NCI-H2196 treated with DMSO at 0.1 percent for 48 hours (cell line): Measurements from ENCODE around the gene GTF2IRD1.
"Not testable (repeated sequence)": the region's sequence is repeated elsewhere in the genome, so short reads cannot be mapped to it uniquely, and the experiment has no call there.

Experiments used
- DNase-seq: peaks from one replicate; lab custom pipeline; 2025; ENCODE audit not compliant: unreplicated experiment; lab: John Stamatoyannopoulos, UW

The GTF2IRD1 gene

GRCh38 chr7:74430961-74431466 is 22.7 kb upstream of the GTF2IRD1 start:
- no peak for DNase-seq

- not testable (repeated sequence) for DNase-seq
These were observed 16.5 kb upstream of the GTF2IRD1 start for GRCh38 chr7:74437291-74437571.

GRCh38 chr7:74438327-74438726 is 15.4 kb upstream of the GTF2IRD1 start:
- no peak for DNase-seq

DNA sequence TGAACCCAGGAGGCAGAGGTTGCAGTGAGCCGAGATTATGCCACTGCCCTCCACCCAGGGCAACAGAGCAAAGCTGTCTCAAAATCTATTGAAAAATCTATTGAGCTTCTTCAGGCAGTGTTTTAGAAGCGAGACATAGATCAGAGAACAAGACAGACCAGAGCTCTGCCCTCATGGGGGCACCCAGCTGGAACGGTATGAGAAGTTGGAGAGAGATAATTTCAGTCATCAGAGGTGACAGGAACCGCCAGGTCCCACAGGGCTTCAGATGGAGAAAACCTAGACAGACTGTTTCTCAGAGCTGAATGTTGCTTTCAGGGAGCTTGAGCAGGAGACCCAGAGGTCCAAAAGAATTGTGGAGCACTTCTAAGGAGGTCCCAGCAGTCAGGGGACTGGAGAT is 14.2 kb upstream of the GTF2IRD1 start:
- DNase-seq = no peak

DNA sequence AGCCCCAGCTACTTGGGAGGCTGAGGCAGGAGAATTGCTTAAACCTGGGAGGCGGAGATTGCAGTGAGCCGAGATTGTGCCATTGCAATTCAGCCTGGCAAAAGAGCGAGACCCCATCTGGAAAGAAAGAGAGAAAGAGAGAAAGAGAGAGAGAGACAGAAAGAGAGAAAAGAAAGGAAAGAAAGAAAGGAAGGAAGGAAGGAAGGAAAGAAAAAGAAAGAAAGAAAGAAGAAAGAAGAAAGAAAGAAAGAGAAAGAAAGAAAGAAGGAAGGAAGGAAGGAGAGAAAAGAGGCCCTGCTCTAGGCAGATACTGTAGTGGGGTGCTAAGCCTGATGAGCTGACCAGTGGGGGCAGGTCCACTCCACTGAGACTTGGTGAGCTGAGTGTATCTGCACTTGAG is 13.6 kb upstream of the GTF2IRD1 start:
- DNase-seq = not testable (repeated sequence)

GRCh38 chr7:74441801-74442200 is 11.9 kb upstream of the GTF2IRD1 start:
- DNase-seq = no peak

- no peak for DNase-seq
These were observed 10.0 kb upstream of the GTF2IRD1 start for GRCh38 chr7:74443543-74444247.

GRCh38 chr7:74449144-74449543 is 4.6 kb upstream of the GTF2IRD1 start:
- DNase-seq = no peak

DNA sequence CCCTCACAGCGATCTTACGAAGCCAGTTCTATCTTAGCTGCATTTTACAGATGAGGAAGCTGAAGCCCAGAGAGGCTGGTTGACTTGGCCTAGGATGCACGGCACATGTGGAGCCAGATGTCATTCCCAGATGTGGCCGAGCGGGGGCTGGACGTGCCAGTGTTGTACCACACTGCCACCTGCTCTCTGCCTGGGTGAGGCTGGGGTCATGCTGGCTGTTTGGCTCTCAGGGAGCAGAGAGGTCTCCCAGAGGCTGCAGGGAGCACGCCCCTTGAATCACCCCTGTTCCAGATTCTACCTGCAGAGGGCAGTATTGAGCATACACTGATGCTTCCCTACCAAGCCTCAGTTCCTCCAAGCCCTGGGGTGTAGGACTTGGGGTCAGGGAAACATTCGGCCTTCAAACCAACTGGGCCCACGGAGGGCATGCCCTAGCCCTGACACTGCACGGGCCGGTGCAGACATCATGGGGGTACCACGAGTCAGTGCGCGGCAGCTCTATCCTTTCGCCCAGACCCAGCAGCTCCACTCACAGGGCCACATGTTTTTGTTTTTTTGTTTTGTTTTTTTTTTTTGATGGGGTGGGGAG is 3.8 kb upstream of the GTF2IRD1 start:
- no peak for DNase-seq

- DNase-seq = no peak
These were observed 871 bp upstream of the GTF2IRD1 start for GRCh38 chr7:74452748-74453321.

- DNase-seq = no peak
These were observed 567 bp downstream of the GTF2IRD1 start for GRCh38 chr7:74454021-74454924.

GRCh38 chr7:74454925-74455288 is 1.2 kb downstream of the GTF2IRD1 start:
- no peak for DNase-seq

DNA sequence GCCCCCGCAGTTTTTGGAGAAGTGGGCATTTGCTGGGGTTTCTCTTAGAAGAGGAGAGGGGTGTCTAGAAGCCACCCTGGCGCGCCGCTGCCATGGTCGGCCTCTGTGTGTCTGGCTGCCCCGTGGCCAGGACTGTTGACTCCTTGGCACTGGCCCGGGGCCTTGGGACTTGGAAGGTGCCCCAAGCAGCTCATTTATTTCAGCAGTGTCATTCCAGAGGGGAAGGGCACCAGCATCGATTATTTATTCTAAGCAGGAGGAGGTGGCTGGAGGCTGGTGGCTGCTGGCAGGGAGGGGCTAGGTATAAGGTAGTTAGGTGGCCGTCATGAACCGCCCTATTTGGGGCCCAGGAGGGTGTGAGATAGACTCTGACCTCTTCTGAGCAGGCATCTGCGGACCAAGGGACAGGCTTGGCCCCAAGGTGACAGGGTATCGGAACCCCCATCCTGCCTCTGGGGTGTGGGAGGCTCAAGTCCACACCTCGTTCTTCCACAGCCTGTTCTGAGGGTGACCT is 1.6 kb downstream of the GTF2IRD1 start:
- no peak for DNase-seq

DNA sequence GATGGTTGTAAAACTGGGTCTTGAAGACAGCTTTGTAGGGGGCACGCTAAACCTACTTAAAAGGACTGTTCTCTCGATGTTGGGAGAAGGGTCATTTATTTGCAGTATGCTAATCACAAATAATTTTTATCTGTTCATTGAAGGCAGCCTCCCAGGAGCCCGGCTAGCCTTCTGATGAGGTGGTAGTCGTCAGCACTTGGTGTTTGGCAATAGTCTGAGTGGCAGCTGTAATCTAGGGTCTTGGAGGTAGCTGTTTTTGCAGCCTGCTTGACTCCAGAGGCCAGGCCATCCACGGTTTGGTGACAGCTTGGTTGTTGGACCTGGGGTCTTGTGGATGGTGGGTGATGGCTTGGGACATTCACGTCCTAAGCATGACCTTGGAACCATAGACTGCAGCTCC is 2.2 kb downstream of the GTF2IRD1 start:
- no peak for DNase-seq

- no peak for DNase-seq
These were observed 3.3 kb downstream of the GTF2IRD1 start for GRCh38 chr7:74457007-74457406.

DNA sequence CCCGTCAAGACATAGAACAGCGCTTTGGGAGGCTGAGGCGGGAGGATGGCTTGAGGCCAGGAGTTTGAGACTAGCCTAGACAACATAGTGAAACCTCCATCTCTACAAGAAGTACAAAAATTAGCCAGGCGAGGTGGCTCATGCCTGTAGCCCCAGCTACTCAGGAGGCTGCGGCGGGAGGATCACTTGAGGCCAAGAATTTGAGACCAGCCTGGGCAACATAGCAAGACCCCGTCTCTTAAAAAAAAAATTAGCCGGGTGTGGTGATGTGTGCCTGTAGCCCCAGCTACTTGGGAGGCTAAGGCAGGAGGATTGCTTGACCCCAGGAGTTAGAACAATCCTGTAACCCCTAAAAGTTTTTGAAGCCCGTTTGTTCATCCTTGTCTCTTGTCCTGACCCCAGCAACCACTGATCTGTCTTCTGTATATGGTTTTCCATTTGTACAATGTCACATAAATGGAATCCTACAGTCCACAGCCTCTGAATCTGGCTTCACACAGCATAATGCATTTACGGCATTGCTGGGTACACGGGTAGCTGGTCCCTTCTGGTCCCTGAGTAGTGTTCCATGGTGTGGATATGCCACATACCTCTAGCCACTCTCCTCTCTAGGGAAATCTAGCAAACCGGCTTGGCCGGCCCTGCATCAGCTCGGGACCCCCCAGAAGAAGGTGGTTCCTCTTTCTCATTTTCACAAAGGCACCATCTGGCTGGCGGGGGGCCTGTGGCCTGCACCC is 8.4 kb downstream of the GTF2IRD1 start:
- no peak for DNase-seq

DNA sequence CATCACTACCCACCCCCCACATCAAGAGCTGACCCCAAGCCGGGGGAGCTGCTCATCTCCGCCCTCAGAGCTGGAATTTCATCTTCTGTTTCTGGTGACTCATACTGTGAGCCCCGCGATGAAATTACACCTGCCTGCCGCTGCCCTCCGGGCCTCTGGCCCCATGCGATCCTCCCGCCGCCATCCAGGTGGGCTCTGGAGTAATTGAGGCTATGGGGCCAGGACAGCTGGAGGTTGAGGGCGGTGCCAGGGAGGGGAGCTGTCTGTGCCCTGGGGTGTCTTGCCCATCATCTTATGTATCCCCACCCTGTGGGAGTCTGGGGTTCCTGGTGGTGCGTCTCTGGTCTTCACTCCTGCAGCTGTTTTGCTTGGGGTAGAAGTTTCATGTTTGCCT is 9.0 kb downstream of the GTF2IRD1 start:
- no peak for DNase-seq

- DNase-seq = no peak
These were observed 11.5 kb downstream of the GTF2IRD1 start for GRCh38 chr7:74464931-74465886.

DNA sequence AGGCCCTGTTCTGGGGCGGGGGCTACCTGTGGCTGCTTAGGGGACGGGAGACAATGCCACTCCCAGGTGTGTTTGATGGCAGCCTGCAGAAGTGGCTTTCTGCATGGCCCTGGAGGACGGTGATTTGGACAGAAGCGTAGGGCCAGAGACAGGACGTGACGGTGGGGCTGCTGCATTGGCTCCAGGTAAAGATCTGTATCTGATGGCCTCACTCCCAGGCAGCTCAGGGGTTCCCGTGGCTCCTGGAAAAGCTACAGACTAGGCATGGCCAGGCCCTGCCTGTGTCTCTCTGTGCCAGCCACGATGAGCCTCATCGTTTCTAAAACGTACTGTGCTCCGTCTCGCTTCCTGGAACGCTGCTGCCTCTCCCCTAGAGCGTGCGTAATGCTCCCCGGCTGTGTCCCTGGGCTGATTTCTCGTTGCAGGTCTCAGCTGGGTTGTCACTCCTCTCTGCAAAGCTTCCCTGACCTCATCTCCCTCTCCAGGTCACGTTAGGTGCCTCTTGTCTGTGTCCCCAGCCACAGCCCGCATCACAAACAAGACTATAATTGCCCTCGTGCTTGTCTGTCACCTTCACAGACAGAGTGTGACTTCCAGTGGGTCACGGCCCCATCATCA is 12.6 kb downstream of the GTF2IRD1 start:
- DNase-seq = no peak
